Measurements from ENCODE around the gene KIF1B. TPM values are rescaled to one million over a fixed set of nuclear protein-coding genes. Genes with fewer than 3 reads are reported as not detected.

Gene KIF1B
- total and polyA plus RNA-seq, 10 of the 15 experiments (the other 5 are each of a cell fraction or from before 2014, with no cell fraction given): 2.1 to 16.5 (median 8.7) TPM

DNA sequence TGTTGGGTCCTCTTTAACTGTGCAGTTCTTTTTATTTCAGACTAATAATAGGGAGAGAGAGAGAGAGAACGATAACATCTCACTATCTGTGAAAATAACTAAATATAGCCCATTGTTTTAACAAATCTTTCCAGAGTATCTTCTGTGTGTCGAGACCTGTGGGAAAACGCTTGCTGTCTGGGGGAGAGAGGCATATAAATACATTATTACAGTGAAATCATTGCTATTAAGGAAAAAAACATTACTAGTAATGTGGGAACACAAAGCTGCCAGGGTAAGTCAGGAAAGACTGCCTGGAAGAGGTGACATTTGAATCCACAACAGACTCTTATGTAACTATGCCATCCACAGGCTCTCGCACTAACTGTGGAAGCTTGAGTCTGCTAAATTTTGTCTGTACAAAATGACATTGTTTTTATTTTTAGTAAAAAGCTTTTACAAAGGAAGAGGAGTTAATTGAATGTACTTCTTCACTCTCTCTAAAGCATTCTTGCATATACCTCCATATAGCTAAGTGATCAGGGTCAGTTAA is 128.7 kb downstream of the KIF1B start:
- H3K36me3 ChIP-seq (ENCODE audit: control insufficient read depth in 2 of 2, insufficient read depth in 2 of 2, low read length in 1 of 2): peaks cover 0 to 2% of the 10 kb centered on the region in 2 experiments; a peak in 2 of 4 replicates
- POLR2A ChIA-PET: no interaction called here
- WGBS (ENCODE audit: insufficient coverage, insufficient replicate concordance, low lambda C conversion rate, missing lambda C conversion rate): 55% methylated on average over 4 of the region's 4 CpGs
- H3K27ac ChIP-seq (ENCODE audit: control insufficient read depth, insufficient read depth): no peak overlapping the region
- H3K4me1 ChIP-seq (ENCODE audit: control insufficient read depth, insufficient read depth, low read length): no peaks in the 10 kb centered on the region
- no peaks in the 10 kb centered on the region for H3K79me2 ChIP-seq (ENCODE audit: control insufficient read depth, insufficient read depth, low read length)
- no peaks in the 10 kb centered on the region for H3K9me3 ChIP-seq (replicated peaks; ENCODE audit: control insufficient read depth, insufficient read depth, low read length)
- FAIRE-seq (no peak), ATAC-seq (no peak), DNase-seq (ENCODE audit: low read depth, low spot score) (no peak)
- intact Hi-C loops (cut with micrococcal nuclease; ENCODE audit: unreplicated experiment) (loop anchor here (10.0 kb wide), 1 partner anchor 214 kb away; no protein-coding TSS in a partner anchor), in situ Hi-C loops (cut with MboI) (no loop called here)
- TF ChIP-seq NFIC (IDR thresholded peaks at IDR 0.05; ENCODE audit: low read depth, low read length) (no peak), STAT3 (IDR thresholded peaks at IDR 0.05; ENCODE audit: low read depth, low read length) (no peak), BHLHE40 (IDR thresholded peaks at IDR 0.05; ENCODE audit: borderline replicate concordance in 1 of 2, low read depth in 2 of 2, low read length in 1 of 2) (no peak), FOS (IDR thresholded peaks at IDR 0.05; ENCODE audit: borderline replicate concordance, extremely low read depth, insufficient read length) (no peak), NFYA (IDR thresholded peaks at IDR 0.05; ENCODE audit: borderline replicate concordance, low read depth, low read length) (no peak), RBBP5 (conservative IDR thresholded peaks at IDR 0.05) (no peak), EZH2 (IDR thresholded peaks at IDR 0.05; ENCODE audit: borderline replicate concordance, control insufficient read depth, low read depth, low read length) (no peak)
- H3K4me3 ChIP-seq: no peak overlapping the region
- no peak overlapping the region for H3K9ac ChIP-seq (ENCODE audit: control insufficient read depth, insufficient read depth, low read length)
- BruUV-seq (replicated peaks): no TSS peak
- RAD21 ChIA-PET (ENCODE audit: unreplicated experiment): interaction anchor here (4.0 kb wide), 1 partner anchor 130 kb away, joined by 46 read pairs; the partner anchor contains the start of gene KIF1B
- H3K27me3 ChIP-seq (replicated peaks in 1 of 2; ENCODE audit: control insufficient read depth in 2 of 2, insufficient read depth in 2 of 2, low read length in 1 of 2): no peaks in the 10 kb centered on the region
- CTCF ChIA-PET: interaction anchor here (0.6 to 6.9 kb wide), 8 partner anchors 9 to 476 kb away, joined by 3 to 110 read pairs (median 4); partner anchors contain the start of gene KIF1B
- H3K4me2 ChIP-seq (ENCODE audit: control insufficient read depth, insufficient read depth): no peak overlapping the region
- no peak overlapping the region for H2AFZ ChIP-seq (ENCODE audit: control insufficient read depth, low read depth, low read length)
- SMC1A ChIA-PET (ENCODE audit: uncharacterized antibody, unreplicated experiment): interaction anchor here (1.0 to 7.2 kb wide), 4 partner anchors 9 to 130 kb away, joined by 3 to 57 read pairs (median 5); partner anchors contain the start of gene KIF1B
- no peaks in the 10 kb centered on the region for H4K20me1 ChIP-seq (ENCODE audit: control insufficient read depth, insufficient read depth)
